ENCODE data around the gene LY6G6C.

LY6G6C gene

GRCh38 chr6:31762878-31763618 is 41.5 kb upstream of the LY6G6C start:
- Histone ChIP-seq H3K9ac (ENCODE audit: low read length) (no peak overlapping the region), H3K4me1 (ENCODE audit: insufficient read depth, low read length, severe bottlenecking) (no peaks in the 10 kb centered on the region), H3K27ac (ENCODE audit: low read depth, low read length, poor library complexity, severe bottlenecking) (no peak overlapping the region), H3K4me2 (ENCODE audit: low read length) (no peak overlapping the region), H3K27me3 (ENCODE audit: insufficient read depth, low read length) (no peaks in the 10 kb centered on the region), H3K4me3 (ENCODE audit: low read depth, low read length, poor library complexity, severe bottlenecking) (no peak overlapping the region), H2AFZ (ENCODE audit: low read length) (no peak overlapping the region), H4K20me1 (ENCODE audit: insufficient read depth, low read length) (no peaks in the 10 kb centered on the region), H3K9me2 (ENCODE audit: low read depth, low read length) (no peaks in the 10 kb centered on the region), H3K9me3 (ENCODE audit: low read length) (no peaks in the 10 kb centered on the region), H3K79me2 (ENCODE audit: insufficient read depth, low read length) (no peaks in the 10 kb centered on the region), H3F3A (ENCODE audit: insufficient read depth, low read length) (no peaks in the 10 kb centered on the region), H3K36me3 (ENCODE audit: insufficient read depth, low read length) (peaks cover 67% of the 10 kb centered on the region)
- TF ChIP-seq CTCF (IDR thresholded peaks at IDR 0.05; ENCODE audit: low read length) (no peak), EZH2 (IDR thresholded peaks at IDR 0.05; ENCODE audit: borderline replicate concordance, low read length) (no peak)

- Histone ChIP-seq H3K79me2 (ENCODE audit: insufficient read depth, low read length) (no peaks in the 10 kb centered on the region), H3K36me3 (ENCODE audit: insufficient read depth, low read length) (peaks cover 70% of the 10 kb centered on the region), H3K4me2 (ENCODE audit: low read length) (no peak within 1 kb of the TSS), H3K9me2 (ENCODE audit: low read depth, low read length) (no peaks in the 10 kb centered on the region), H3F3A (ENCODE audit: insufficient read depth, low read length) (no peaks in the 10 kb centered on the region), H3K4me1 (ENCODE audit: insufficient read depth, low read length, severe bottlenecking) (no peaks in the 10 kb centered on the region), H3K27ac (ENCODE audit: low read depth, low read length, poor library complexity, severe bottlenecking) (no peak within 1 kb of the TSS), H3K27me3 (ENCODE audit: insufficient read depth, low read length) (no peaks in the 10 kb centered on the region), H3K9ac (ENCODE audit: low read length) (no peak within 1 kb of the TSS), H2AFZ (ENCODE audit: low read length) (no peak within 1 kb of the TSS), H3K4me3 (ENCODE audit: low read depth, low read length, poor library complexity, severe bottlenecking) (no peak within 1 kb of the TSS), H3K9me3 (ENCODE audit: low read length) (no peaks in the 10 kb centered on the region), H4K20me1 (ENCODE audit: insufficient read depth, low read length) (no peaks in the 10 kb centered on the region)
- TF ChIP-seq EZH2 (IDR thresholded peaks at IDR 0.05; ENCODE audit: borderline replicate concordance, low read length) (no peak), CTCF (IDR thresholded peaks at IDR 0.05; ENCODE audit: low read length) (no peak)
Observed at GRCh38 chr6:31762356-31762755, 40.8 kb upstream of the LY6G6C start, which contains the start of gene SAPCD1. Gene SAPCD1, plus strand, starts transcription at chr6:31762656. Its CDS starts 399 bp downstream, at chr6:31763055.

DNA sequence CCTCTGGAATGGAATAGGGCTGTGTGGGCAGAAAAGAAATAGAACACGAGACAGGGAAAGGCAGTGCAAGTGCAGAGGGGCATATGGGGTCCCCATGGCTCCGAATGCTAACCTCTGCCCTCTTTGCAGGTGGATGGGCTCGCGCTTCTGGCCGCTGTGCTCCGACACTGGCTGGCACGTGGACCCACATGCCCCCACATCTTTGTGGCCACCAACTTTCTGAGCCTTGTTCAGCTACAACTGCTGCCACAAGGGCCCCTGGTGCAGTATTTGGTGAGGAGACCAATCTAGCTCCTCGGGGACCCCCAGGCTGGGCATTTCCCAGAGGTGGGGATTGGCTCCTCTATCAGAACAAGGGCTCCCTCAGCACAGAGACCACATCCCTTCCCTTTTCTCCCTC is 39.8 kb upstream of the LY6G6C start:
- Histone ChIP-seq H3K9ac (ENCODE audit: low read length) (no peak overlapping the region), H3K4me2 (ENCODE audit: low read length) (no peak overlapping the region), H3K9me3 (ENCODE audit: low read length) (no peaks in the 10 kb centered on the region), H3K9me2 (ENCODE audit: low read depth, low read length) (no peaks in the 10 kb centered on the region), H2AFZ (ENCODE audit: low read length) (no peak overlapping the region), H3F3A (ENCODE audit: insufficient read depth, low read length) (no peaks in the 10 kb centered on the region), H3K79me2 (ENCODE audit: insufficient read depth, low read length) (no peaks in the 10 kb centered on the region), H3K4me3 (ENCODE audit: low read depth, low read length, poor library complexity, severe bottlenecking) (no peak overlapping the region), H4K20me1 (ENCODE audit: insufficient read depth, low read length) (no peaks in the 10 kb centered on the region), H3K27me3 (ENCODE audit: insufficient read depth, low read length) (no peaks in the 10 kb centered on the region), H3K27ac (ENCODE audit: low read depth, low read length, poor library complexity, severe bottlenecking) (no peak overlapping the region), H3K36me3 (ENCODE audit: insufficient read depth, low read length) (peaks cover 70% of the 10 kb centered on the region), H3K4me1 (ENCODE audit: insufficient read depth, low read length, severe bottlenecking) (no peaks in the 10 kb centered on the region)
- TF ChIP-seq CTCF (IDR thresholded peaks at IDR 0.05; ENCODE audit: low read length): no peak
- no peak for TF ChIP-seq EZH2 (IDR thresholded peaks at IDR 0.05; ENCODE audit: borderline replicate concordance, low read length)
